Measurements from ENCODE around the gene TTLL9. TPM values are rescaled to one million over a fixed set of nuclear protein-coding genes. Genes with fewer than 3 reads are reported as not detected.

Gene TTLL9
- total and polyA plus RNA-seq, 2 of the 13 experiments (the other 11 are each of a cell fraction or from before 2014, with no cell fraction given), result not detected

DNA sequence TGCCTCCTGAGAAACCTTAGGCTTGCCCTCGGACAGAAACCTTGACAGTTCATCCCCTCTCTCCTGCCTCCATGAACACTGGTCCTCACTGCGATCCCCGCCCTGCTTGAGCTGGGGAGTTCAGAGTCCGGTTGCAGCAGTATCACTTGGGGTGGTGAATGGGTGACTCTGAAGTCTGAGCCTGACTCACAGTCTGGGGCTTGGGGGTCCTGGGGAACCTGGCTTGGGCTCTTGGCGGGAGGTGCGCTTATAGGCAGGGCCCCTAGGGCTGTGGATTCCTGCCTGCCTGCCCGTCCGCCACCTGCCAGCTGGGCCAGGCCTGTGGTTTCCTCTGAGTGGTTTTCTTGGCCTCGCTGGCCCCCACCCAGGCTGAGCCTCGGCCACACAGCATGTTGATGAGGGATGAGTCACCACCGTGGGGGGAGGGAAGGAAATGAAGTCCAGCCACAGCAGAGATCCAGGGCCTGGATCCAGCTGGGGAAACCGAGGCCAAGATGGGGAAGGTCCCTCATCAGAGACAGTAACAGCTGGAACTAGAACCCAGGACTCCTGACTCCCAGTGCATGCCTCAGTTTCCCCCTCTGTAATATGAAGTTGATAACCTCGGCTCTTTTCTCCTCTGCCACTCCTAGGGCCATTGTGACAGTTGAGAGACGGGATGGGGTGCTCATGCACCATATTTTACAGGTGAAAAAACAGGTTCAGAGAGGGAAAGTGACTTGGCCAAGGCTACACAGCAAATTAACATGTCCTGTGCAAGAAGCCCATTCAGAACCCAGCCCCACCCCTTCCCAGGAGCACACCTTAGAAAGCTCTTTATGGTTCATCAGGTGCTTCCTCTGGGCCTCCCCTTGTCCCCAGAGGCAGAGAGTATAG, 34.2 kb upstream of the TTLL9 start (continued):
- TF ChIP-seq, protein P1, sequence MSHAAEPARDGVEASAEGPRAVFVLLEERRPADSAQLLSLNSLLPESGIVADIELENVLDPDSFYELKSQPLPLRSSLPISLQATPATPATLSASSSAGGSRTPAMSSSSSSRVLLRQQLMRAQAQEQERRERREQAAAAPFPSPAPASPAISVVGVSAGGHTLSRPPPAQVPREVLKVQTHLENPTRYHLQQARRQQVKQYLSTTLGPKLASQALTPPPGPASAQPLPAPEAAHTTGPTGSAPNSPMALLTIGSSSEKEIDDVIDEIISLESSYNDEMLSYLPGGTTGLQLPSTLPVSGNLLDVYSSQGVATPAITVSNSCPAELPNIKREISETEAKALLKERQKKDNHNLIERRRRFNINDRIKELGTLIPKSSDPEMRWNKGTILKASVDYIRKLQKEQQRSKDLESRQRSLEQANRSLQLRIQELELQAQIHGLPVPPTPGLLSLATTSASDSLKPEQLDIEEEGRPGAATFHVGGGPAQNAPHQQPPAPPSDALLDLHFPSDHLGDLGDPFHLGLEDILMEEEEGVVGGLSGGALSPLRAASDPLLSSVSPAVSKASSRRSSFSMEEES (CRISPR knock-in tag; IDR thresholded peaks at IDR 0.05), result no peak
- TF ChIP-seq, protein P2, sequence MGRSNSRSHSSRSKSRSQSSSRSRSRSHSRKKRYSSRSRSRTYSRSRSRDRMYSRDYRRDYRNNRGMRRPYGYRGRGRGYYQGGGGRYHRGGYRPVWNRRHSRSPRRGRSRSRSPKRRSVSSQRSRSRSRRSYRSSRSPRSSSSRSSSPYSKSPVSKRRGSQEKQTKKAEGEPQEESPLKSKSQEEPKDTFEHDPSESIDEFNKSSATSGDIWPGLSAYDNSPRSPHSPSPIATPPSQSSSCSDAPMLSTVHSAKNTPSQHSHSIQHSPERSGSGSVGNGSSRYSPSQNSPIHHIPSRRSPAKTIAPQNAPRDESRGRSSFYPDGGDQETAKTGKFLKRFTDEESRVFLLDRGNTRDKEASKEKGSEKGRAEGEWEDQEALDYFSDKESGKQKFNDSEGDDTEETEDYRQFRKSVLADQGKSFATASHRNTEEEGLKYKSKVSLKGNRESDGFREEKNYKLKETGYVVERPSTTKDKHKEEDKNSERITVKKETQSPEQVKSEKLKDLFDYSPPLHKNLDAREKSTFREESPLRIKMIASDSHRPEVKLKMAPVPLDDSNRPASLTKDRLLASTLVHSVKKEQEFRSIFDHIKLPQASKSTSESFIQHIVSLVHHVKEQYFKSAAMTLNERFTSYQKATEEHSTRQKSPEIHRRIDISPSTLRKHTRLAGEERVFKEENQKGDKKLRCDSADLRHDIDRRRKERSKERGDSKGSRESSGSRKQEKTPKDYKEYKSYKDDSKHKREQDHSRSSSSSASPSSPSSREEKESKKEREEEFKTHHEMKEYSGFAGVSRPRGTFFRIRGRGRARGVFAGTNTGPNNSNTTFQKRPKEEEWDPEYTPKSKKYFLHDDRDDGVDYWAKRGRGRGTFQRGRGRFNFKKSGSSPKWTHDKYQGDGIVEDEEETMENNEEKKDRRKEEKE (IDR thresholded peaks at IDR 0.05), result no peak
- TF ChIP-seq ZFP37 (CRISPR knock-in tag; IDR thresholded peaks at IDR 0.05; ENCODE audit: borderline replicate concordance) (no peak), SP4 (CRISPR knock-in tag; IDR thresholded peaks at IDR 0.05) (no peak), EHMT2 (IDR thresholded peaks at IDR 0.05; ENCODE audit: borderline replicate concordance, low read depth, low read length) (no peak), ZNF34 (CRISPR knock-in tag; IDR thresholded peaks at IDR 0.05; ENCODE audit: borderline replicate concordance) (no peak), ZKSCAN8 (CRISPR knock-in tag; IDR thresholded peaks at IDR 0.05; ENCODE audit: borderline replicate concordance) (no peak), ZNF33B (CRISPR knock-in tag; IDR thresholded peaks at IDR 0.05) (no peak), ADNP (CRISPR knock-in tag; IDR thresholded peaks at IDR 0.05) (no peak), KMT2B (CRISPR knock-in tag; IDR thresholded peaks at IDR 0.05) (no peak), FOSL1 (CRISPR knock-in tag; IDR thresholded peaks at IDR 0.05; ENCODE audit: borderline replicate concordance) (peak; percentile 89; the same call in 1 of the 2 replicates), TCF7L2 (IDR thresholded peaks at IDR 0.05; ENCODE audit: low read depth, low read length) (no peak), POLR2AphosphoS5 (IDR thresholded peaks at IDR 0.05; ENCODE audit: low read depth, low read length) (no peak), GTF2F1 (IDR thresholded peaks at IDR 0.05; ENCODE audit: low read length) (no peak)
- TF ChIP-seq, protein P3, sequence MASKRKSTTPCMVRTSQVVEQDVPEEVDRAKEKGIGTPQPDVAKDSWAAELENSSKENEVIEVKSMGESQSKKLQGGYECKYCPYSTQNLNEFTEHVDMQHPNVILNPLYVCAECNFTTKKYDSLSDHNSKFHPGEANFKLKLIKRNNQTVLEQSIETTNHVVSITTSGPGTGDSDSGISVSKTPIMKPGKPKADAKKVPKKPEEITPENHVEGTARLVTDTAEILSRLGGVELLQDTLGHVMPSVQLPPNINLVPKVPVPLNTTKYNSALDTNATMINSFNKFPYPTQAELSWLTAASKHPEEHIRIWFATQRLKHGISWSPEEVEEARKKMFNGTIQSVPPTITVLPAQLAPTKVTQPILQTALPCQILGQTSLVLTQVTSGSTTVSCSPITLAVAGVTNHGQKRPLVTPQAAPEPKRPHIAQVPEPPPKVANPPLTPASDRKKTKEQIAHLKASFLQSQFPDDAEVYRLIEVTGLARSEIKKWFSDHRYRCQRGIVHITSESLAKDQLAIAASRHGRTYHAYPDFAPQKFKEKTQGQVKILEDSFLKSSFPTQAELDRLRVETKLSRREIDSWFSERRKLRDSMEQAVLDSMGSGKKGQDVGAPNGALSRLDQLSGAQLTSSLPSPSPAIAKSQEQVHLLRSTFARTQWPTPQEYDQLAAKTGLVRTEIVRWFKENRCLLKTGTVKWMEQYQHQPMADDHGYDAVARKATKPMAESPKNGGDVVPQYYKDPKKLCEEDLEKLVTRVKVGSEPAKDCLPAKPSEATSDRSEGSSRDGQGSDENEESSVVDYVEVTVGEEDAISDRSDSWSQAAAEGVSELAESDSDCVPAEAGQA (IDR thresholded peaks at IDR 0.05; ENCODE audit: low read depth), result no peak
- TF ChIP-seq, protein P3 (CRISPR knock-in tag; IDR thresholded peaks at IDR 0.05; ENCODE audit: borderline replicate concordance), result no peak
- TF ChIP-seq, protein P4, sequence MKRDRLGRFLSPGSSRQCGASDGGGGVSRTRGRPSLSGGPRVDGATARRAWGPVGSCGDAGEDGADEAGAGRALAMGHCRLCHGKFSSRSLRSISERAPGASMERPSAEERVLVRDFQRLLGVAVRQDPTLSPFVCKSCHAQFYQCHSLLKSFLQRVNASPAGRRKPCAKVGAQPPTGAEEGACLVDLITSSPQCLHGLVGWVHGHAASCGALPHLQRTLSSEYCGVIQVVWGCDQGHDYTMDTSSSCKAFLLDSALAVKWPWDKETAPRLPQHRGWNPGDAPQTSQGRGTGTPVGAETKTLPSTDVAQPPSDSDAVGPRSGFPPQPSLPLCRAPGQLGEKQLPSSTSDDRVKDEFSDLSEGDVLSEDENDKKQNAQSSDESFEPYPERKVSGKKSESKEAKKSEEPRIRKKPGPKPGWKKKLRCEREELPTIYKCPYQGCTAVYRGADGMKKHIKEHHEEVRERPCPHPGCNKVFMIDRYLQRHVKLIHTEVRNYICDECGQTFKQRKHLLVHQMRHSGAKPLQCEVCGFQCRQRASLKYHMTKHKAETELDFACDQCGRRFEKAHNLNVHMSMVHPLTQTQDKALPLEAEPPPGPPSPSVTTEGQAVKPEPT (CRISPR knock-in tag; IDR thresholded peaks at IDR 0.05; ENCODE audit: low read depth), result no peak

Measured in HepG2 (cell line).